Measurements from ENCODE around the gene SESTD1. TPM values are rescaled to one million over a fixed set of nuclear protein-coding genes. Genes with fewer than 3 reads are reported as not detected.
A peak's percentile ranks its signal among the peaks of the same experiment; 100 is the strongest.

The SESTD1 gene
- total RNA-seq, 1 donor from 2014 or later: 19.4 TPM

GRCh38 chr2:179193759-179194394 lies 70.8 kb downstream of the SESTD1 start:
- Histone ChIP-seq H3K4me3 (ENCODE audit: insufficient read depth, low read depth, low read length) (no peak overlapping the region), H3K4me1 (ENCODE audit: insufficient read depth, low read length) (no peaks in the 10 kb centered on the region), H2AFZ (ENCODE audit: low read depth, low read length) (no peak overlapping the region), H3K79me2 (ENCODE audit: insufficient read depth, low read length) (peaks cover 41% of the 10 kb centered on the region), H4K20me1 (ENCODE audit: insufficient read depth, low read length) (peaks cover 13% of the 10 kb centered on the region), H3K9ac (ENCODE audit: low read length) (no peak overlapping the region), H3K27me3 (ENCODE audit: insufficient read depth, low read length) (no peaks in the 10 kb centered on the region), H3K36me3 (ENCODE audit: insufficient read depth, low read length) (no peaks in the 10 kb centered on the region), H3K4me2 (ENCODE audit: low read length) (no peak overlapping the region), H3K27ac (ENCODE audit: low read depth, low read length) (no peak overlapping the region), H3K9me3 (ENCODE audit: insufficient read depth, low read depth, low read length) (no peaks in the 10 kb centered on the region)
- FAIRE-seq (no peak), DNase-seq (ENCODE audit: low read depth) (no peak)
- Mint-ChIP-seq H3K9me3 (ENCODE audit: unreplicated experiment) (peaks cover 9% of the 10 kb centered on the region), H3K4me3 (ENCODE audit: unreplicated experiment) (no peak overlapping the region), H3K4me1 (ENCODE audit: low read depth, unreplicated experiment) (no peaks in the 10 kb centered on the region), H3K27ac (ENCODE audit: unreplicated experiment) (no peak overlapping the region), H3K27me3 (ENCODE audit: low read depth, unreplicated experiment) (no peaks in the 10 kb centered on the region), H3K36me3 (ENCODE audit: low read depth, unreplicated experiment) (peaks cover 11% of the 10 kb centered on the region)
- TF ChIP-seq EZH2 (IDR thresholded peaks at IDR 0.05; ENCODE audit: insufficient read depth, low read length) (no peak), CTCF (IDR thresholded peaks at IDR 0.05; ENCODE audit: insufficient read depth, low read depth, low read length) (no peak)

GRCh38 chr2:179191110-179191509 lies 73.5 kb downstream of the SESTD1 start:
- H3K27me3 ChIP-seq (ENCODE audit: insufficient read depth, low read length): no peaks in the 10 kb centered on the region
- H3K4me2 ChIP-seq (ENCODE audit: low read length): no peak overlapping the region
- no peak overlapping the region for H2AFZ ChIP-seq (ENCODE audit: low read depth, low read length)
- peaks cover 2% of the 10 kb centered on the region for H3K4me1 Mint-ChIP-seq (ENCODE audit: low read depth, unreplicated experiment)
- H3K36me3 ChIP-seq (ENCODE audit: insufficient read depth, low read length): no peaks in the 10 kb centered on the region
- no peak overlapping the region for H3K4me3 ChIP-seq (ENCODE audit: insufficient read depth, low read depth, low read length)
- DNase-seq (ENCODE audit: low read depth): no peak
- no peak overlapping the region for H3K27ac ChIP-seq (ENCODE audit: low read depth, low read length)
- no peaks in the 10 kb centered on the region for H3K27me3 Mint-ChIP-seq (ENCODE audit: low read depth, unreplicated experiment)
- no peaks in the 10 kb centered on the region for H3K9me3 ChIP-seq (ENCODE audit: insufficient read depth, low read depth, low read length)
- peaks cover 16% of the 10 kb centered on the region for H3K36me3 Mint-ChIP-seq (ENCODE audit: low read depth, unreplicated experiment)
- H3K4me3 Mint-ChIP-seq (ENCODE audit: unreplicated experiment): no peak overlapping the region
- TF ChIP-seq CTCF (IDR thresholded peaks at IDR 0.05; ENCODE audit: insufficient read depth, low read depth, low read length) (no peak), EZH2 (IDR thresholded peaks at IDR 0.05; ENCODE audit: insufficient read depth, low read length) (no peak)
- H4K20me1 ChIP-seq (ENCODE audit: insufficient read depth, low read length): peaks cover 20% of the 10 kb centered on the region
- H3K27ac Mint-ChIP-seq (ENCODE audit: unreplicated experiment): no peak overlapping the region
- H3K9me3 Mint-ChIP-seq (ENCODE audit: unreplicated experiment): peaks cover 5% of the 10 kb centered on the region
- no peaks in the 10 kb centered on the region for H3K4me1 ChIP-seq (ENCODE audit: insufficient read depth, low read length)
- no peak overlapping the region for H3K9ac ChIP-seq (ENCODE audit: low read length)
- peaks cover 58% of the 10 kb centered on the region for H3K79me2 ChIP-seq (ENCODE audit: insufficient read depth, low read length)
- no peak for FAIRE-seq

- H3K9ac ChIP-seq (ENCODE audit: low read length): no peak overlapping the region
- peaks cover 14% of the 10 kb centered on the region for H3K36me3 Mint-ChIP-seq (ENCODE audit: low read depth, unreplicated experiment)
- no peak overlapping the region for H3K4me3 ChIP-seq (ENCODE audit: insufficient read depth, low read depth, low read length)
- H3K9me3 ChIP-seq (ENCODE audit: insufficient read depth, low read depth, low read length): no peaks in the 10 kb centered on the region
- H3K36me3 ChIP-seq (ENCODE audit: insufficient read depth, low read length): no peaks in the 10 kb centered on the region
- H3K4me3 Mint-ChIP-seq (ENCODE audit: unreplicated experiment): no peak overlapping the region
- peaks cover 5% of the 10 kb centered on the region for H3K9me3 Mint-ChIP-seq (ENCODE audit: unreplicated experiment)
- peaks cover 7% of the 10 kb centered on the region for H4K20me1 ChIP-seq (ENCODE audit: insufficient read depth, low read length)
- H3K27me3 Mint-ChIP-seq (ENCODE audit: low read depth, unreplicated experiment): no peaks in the 10 kb centered on the region
- no peak overlapping the region for H2AFZ ChIP-seq (ENCODE audit: low read depth, low read length)
- peaks cover 28% of the 10 kb centered on the region for H3K79me2 ChIP-seq (ENCODE audit: insufficient read depth, low read length)
- H3K27ac Mint-ChIP-seq (ENCODE audit: unreplicated experiment): no peak overlapping the region
- H3K4me1 ChIP-seq (ENCODE audit: insufficient read depth, low read length): no peaks in the 10 kb centered on the region
- DNase-seq (ENCODE audit: low read depth) (peak; percentile 8), FAIRE-seq (no peak)
- TF ChIP-seq CTCF (IDR thresholded peaks at IDR 0.05; ENCODE audit: insufficient read depth, low read depth, low read length): no peak
- no peak for TF ChIP-seq EZH2 (IDR thresholded peaks at IDR 0.05; ENCODE audit: insufficient read depth, low read length)
- H3K27ac ChIP-seq (ENCODE audit: low read depth, low read length): no peak overlapping the region
- peaks cover 6% of the 10 kb centered on the region for H3K4me1 Mint-ChIP-seq (ENCODE audit: low read depth, unreplicated experiment)
- no peak overlapping the region for H3K4me2 ChIP-seq (ENCODE audit: low read length)
- no peaks in the 10 kb centered on the region for H3K27me3 ChIP-seq (ENCODE audit: insufficient read depth, low read length)
Observed at GRCh38 chr2:179186126-179186525, 78.5 kb downstream of the SESTD1 start.
